Measurements from ENCODE around the gene GRIK5. TPM values are rescaled to one million over a fixed set of nuclear protein-coding genes. Genes with fewer than 3 reads are reported as not detected.

Gene GRIK5
- polyA plus RNA-seq, 1 donor (not counting 4 experiments of a cell fraction or from before 2014, with no cell fraction given) = 0.17 TPM

DNA sequence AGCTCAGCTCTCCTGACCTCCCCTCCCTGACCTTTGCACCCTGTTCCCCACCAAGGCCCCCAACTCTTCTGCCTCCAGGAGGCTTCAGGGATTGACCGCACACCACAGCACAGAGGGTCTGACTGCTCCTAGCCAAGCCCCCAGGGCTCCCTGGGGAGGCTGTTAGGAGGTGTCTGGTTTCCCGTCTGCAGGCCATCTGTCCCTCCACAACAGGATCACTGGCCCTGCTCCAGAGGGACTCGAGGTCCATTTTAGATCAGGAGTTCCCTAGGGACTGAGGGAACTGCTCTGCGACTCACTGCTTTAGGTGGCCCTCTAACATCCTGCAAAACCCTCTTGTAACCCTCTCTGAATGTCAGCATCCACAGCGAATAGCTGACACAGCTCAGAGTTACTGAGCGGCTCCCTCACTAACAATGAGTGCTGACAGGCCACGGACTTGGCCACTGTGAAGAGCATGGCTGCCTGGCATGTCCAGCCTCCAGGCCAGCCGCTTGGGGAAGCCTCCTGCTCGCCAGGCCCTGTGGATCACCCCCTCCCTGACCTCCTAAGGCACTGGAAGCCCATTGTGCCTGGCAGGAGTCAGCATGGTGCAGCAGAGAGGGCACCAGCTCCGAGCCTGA, 17.7 kb downstream of the GRIK5 start:
- peak overlapping the region; percentile 29 for H3K9ac ChIP-seq (ENCODE audit: control insufficient read depth, extremely low read depth, insufficient read depth, low read length)
- H3K4me1 ChIP-seq (ENCODE audit: control insufficient read depth, extremely low read depth, insufficient read depth, low read length) = peaks cover 39% of the 10 kb centered on the region
- dilution Hi-C loops (cut with MboI; ENCODE audit: extremely low pct_ligation_motif_present, low sequenced_read_pairs) = no loop called here
- peak; percentile 20 for FAIRE-seq
- no peak overlapping the region for H3K4me3 ChIP-seq (ENCODE audit: control insufficient read depth in 2 of 3, extremely low read depth in 1 of 3, insufficient read depth in 2 of 3, low read depth in 1 of 3, low read length in 3 of 3)
- H3K9me3 ChIP-seq (ENCODE audit: control insufficient read depth, low read depth, low read length) = no peaks in the 10 kb centered on the region
- H4K20me1 ChIP-seq (ENCODE audit: control insufficient read depth, extremely low read depth, insufficient read depth, low read length) = no peaks in the 10 kb centered on the region
- H3K27me3 ChIP-seq (ENCODE audit: control insufficient read depth, extremely low read depth, insufficient read depth, low read length) = no peaks in the 10 kb centered on the region
- TF ChIP-seq EZH2 (IDR thresholded peaks at IDR 0.05; ENCODE audit: low read length) = no peak
- no peaks in the 10 kb centered on the region for H3K36me3 ChIP-seq (ENCODE audit: control insufficient read depth in 2 of 2, extremely low read depth in 1 of 2, insufficient read depth in 2 of 2, low read length in 2 of 2)
- peak overlapping the region; percentile 56 for H3K4me2 ChIP-seq (ENCODE audit: control insufficient read depth, extremely low read depth, insufficient read depth, low read depth, low read length)
- H3K27ac ChIP-seq (ENCODE audit: control insufficient read depth, insufficient read depth, low read length) = peak overlapping the region; percentile 84
- no peak for DNase-seq (ENCODE audit: low read depth, low spot score)
- H3K79me2 ChIP-seq (ENCODE audit: control insufficient read depth, insufficient read depth, low read length) = no peaks in the 10 kb centered on the region
- H3K9me1 ChIP-seq (ENCODE audit: control insufficient read depth, extremely low read depth, insufficient read depth, low read length) = no peaks in the 10 kb centered on the region
- no peak overlapping the region for H2AFZ ChIP-seq (ENCODE audit: control insufficient read depth, low read length)

DNA sequence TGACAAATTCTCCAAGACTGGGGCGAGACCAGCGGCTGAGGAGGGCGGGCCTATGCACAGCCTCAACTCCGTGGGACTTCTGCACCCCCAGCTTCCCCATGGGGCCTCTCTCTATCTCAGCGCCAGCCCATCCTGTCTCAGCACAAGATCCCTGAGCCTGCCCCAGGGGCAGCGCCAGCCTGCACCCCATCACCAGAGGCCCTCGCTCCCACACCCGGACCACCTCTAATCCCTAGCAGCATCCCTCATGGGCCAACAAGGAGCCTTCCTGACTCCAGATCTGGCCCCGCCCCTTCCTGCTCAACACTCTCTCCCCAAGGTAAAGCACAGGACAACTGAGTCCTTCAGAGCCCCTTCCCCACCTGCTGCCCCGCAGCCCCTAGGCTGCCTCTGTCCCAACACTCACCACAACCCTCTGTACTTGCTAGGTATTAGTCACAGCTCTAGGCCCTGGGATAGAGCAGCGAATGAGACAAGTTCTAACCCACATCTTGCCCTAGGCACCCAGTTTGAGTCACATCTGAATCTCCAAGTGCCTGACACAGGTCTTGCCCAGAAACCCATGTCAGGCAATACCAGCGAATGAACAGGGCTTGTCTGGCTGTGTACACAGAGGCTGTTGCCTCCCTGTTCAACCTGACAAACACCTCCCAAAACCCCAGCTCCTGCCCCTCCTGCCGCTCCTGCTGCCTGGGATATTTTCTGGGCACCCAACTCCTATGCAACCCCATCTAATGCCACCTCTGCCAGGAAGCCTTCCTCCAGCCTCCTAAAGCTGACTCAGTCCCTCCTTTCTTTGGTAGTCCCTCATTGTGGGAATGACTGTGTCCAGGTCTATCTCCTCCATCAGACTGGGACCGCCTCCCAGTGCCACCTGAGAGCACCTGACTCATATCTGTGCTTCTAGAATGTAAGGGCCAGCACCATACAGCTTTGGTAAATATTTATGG, 18.6 kb downstream of the GRIK5 start:
- Histone ChIP-seq H3K4me3 (ENCODE audit: control insufficient read depth in 2 of 3, extremely low read depth in 1 of 3, insufficient read depth in 2 of 3, low read depth in 1 of 3, low read length in 3 of 3) (no peak overlapping the region), H3K4me2 (ENCODE audit: control insufficient read depth, extremely low read depth, insufficient read depth, low read depth, low read length) (peak overlapping the region; percentile 68), H3K9me1 (ENCODE audit: control insufficient read depth, extremely low read depth, insufficient read depth, low read length) (no peaks in the 10 kb centered on the region), H3K4me1 (ENCODE audit: control insufficient read depth, extremely low read depth, insufficient read depth, low read length) (peaks cover 39% of the 10 kb centered on the region), H4K20me1 (ENCODE audit: control insufficient read depth, extremely low read depth, insufficient read depth, low read length) (no peaks in the 10 kb centered on the region), H3K36me3 (ENCODE audit: control insufficient read depth in 2 of 2, extremely low read depth in 1 of 2, insufficient read depth in 2 of 2, low read length in 2 of 2) (no peaks in the 10 kb centered on the region), H3K27me3 (ENCODE audit: control insufficient read depth, extremely low read depth, insufficient read depth, low read length) (no peaks in the 10 kb centered on the region), H3K27ac (ENCODE audit: control insufficient read depth, insufficient read depth, low read length) (peak overlapping the region; percentile 84), H3K9me3 (ENCODE audit: control insufficient read depth, low read depth, low read length) (no peaks in the 10 kb centered on the region), H2AFZ (ENCODE audit: control insufficient read depth, low read length) (no peak overlapping the region), H3K79me2 (ENCODE audit: control insufficient read depth, insufficient read depth, low read length) (no peaks in the 10 kb centered on the region), H3K9ac (ENCODE audit: control insufficient read depth, extremely low read depth, insufficient read depth, low read length) (peak overlapping the region; percentile 41)
- DNase-seq (ENCODE audit: low read depth, low spot score) (peak; percentile 96), FAIRE-seq (peak; percentile 98)
- no peak for TF ChIP-seq EZH2 (IDR thresholded peaks at IDR 0.05; ENCODE audit: low read length)
- TF ChIP-seq, protein P1, sequence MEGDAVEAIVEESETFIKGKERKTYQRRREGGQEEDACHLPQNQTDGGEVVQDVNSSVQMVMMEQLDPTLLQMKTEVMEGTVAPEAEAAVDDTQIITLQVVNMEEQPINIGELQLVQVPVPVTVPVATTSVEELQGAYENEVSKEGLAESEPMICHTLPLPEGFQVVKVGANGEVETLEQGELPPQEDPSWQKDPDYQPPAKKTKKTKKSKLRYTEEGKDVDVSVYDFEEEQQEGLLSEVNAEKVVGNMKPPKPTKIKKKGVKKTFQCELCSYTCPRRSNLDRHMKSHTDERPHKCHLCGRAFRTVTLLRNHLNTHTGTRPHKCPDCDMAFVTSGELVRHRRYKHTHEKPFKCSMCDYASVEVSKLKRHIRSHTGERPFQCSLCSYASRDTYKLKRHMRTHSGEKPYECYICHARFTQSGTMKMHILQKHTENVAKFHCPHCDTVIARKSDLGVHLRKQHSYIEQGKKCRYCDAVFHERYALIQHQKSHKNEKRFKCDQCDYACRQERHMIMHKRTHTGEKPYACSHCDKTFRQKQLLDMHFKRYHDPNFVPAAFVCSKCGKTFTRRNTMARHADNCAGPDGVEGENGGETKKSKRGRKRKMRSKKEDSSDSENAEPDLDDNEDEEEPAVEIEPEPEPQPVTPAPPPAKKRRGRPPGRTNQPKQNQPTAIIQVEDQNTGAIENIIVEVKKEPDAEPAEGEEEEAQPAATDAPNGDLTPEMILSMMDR (optimal IDR thresholded peaks at IDR 0.05 in 1 of 3, IDR thresholded peaks at IDR 0.05 in 1 of 3, conservative IDR thresholded peaks at IDR 0.05 in 1 of 3; ENCODE audit: extremely low read depth in 1 of 3, insufficient read depth in 2 of 3, low read length in 3 of 3) = no peak
- dilution Hi-C loops (cut with MboI; ENCODE audit: extremely low pct_ligation_motif_present, low sequenced_read_pairs) = no loop called here
